22Rv1 (cell line): ENCODE results near the gene KDM2A.
"Not testable (repeated sequence)": the region's sequence is repeated elsewhere in the genome, so short reads cannot be mapped to it uniquely, and the experiment has no call there.

ENCODE experiments used
- CTCF ChIP-seq: fragments of 450-650 bp; IDR thresholded peaks from 2 replicates; pipeline ENCODE4 v1.5.1; 2017; ENCODE audit warnings: mild to moderate bottlenecking
- ZFX ChIP-seq: fragments of 450-650 bp; IDR thresholded peaks from 2 replicates; pipeline ENCODE4 v1.6.1; 2017; ENCODE audit warnings: antibody characterized with exemption, borderline replicate concordance

- TF ChIP-seq CTCF, ZFX: not testable (repeated sequence)
Observed at GRCh38 chr11:67260885-67261639, 142.0 kb downstream of the KDM2A start.
